BE2C (cell line): ENCODE data around the gene IGSF21.

Experiments
- DNase-seq: peaks from one replicate; pipeline ENCODE4 v3.0.0-alpha.2; 2020
- H3K27me3 ChIP-seq: fragments of 250-450 bp; sonication (Bioruptor Pico); 2 replicates; pipeline ENCODE4 v1.5.1; 2020; ENCODE audit warnings: mild to moderate bottlenecking
- H3K36me3 ChIP-seq: fragments of 250-450 bp; sonication (Bioruptor Pico); 2 replicates; pipeline ENCODE4 v1.5.1; 2020; ENCODE audit warnings: mild to moderate bottlenecking
- H3K4me1 ChIP-seq: fragments of 250-450 bp; sonication (Bioruptor Pico); 2 replicates; pipeline ENCODE4 v1.5.1; 2020
- H3K4me3 ChIP-seq: 2 replicates; pipeline ENCODE4 v1.5.1; 2011; ENCODE audit warnings: low read depth, low read length
- H3K9me3 ChIP-seq: fragments of 250-450 bp; sonication (Bioruptor Pico); 2 replicates; pipeline ENCODE4 v1.5.1; 2020
- TF ChIP-seq, protein P1 (sequence below): IDR thresholded peaks from 2 replicates; pipeline ENCODE4 v1.5.1; 2012; ENCODE audit warnings: mild to moderate bottlenecking, low read depth, low read length

The IGSF21 gene

DNA sequence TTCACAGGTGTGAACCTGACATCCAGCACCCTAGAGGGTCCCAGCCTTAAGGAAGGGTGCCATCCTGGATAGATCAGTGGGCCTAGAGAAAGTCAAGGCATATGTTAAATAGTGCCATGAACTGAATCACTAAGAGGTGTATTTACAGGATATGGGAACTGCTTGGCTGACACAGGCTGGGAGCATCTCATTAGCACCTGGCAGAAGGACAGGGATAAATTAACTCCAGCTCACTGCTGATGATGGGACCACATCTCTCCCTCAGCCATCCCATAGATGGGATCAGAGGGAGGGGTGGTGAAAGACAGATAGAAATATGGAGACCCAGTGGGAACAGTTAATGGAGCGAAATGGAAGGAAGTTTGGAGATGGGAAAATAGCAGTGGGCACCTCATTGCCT, 122.0 kb downstream of the IGSF21 start:
- H3K4me1 ChIP-seq: 0 out of 2 replicates have a peak, but pooled peaks cover 3% of the 10 kb centered on the region
- no peaks in the 10 kb centered on the region for H3K36me3 ChIP-seq
- H3K9me3 ChIP-seq: no peaks in the 10 kb centered on the region
- TF ChIP-seq, protein P1, sequence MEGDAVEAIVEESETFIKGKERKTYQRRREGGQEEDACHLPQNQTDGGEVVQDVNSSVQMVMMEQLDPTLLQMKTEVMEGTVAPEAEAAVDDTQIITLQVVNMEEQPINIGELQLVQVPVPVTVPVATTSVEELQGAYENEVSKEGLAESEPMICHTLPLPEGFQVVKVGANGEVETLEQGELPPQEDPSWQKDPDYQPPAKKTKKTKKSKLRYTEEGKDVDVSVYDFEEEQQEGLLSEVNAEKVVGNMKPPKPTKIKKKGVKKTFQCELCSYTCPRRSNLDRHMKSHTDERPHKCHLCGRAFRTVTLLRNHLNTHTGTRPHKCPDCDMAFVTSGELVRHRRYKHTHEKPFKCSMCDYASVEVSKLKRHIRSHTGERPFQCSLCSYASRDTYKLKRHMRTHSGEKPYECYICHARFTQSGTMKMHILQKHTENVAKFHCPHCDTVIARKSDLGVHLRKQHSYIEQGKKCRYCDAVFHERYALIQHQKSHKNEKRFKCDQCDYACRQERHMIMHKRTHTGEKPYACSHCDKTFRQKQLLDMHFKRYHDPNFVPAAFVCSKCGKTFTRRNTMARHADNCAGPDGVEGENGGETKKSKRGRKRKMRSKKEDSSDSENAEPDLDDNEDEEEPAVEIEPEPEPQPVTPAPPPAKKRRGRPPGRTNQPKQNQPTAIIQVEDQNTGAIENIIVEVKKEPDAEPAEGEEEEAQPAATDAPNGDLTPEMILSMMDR: no peak
- DNase-seq: no peak
- H3K27me3 ChIP-seq: no peaks in the 10 kb centered on the region
- H3K4me3 ChIP-seq: no peak overlapping the region

DNA sequence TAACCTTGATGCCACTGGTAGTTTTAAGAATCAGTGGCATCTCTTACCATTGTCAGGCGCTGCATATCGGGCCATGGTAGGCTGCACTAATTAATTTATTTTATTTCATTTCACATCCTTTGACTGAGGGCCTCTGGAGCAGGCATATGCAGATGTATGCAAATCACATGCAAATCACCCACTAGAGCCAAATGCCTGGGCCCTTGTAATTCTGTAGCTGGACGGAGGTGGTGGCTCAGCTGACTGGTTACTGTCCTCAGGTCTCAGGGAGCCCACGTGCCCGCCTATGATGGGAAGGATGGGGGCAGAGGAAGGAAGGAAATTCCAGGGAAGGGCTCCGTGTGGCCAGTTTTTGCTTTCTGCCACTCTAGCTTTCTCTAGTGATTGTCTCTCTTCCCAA, 122.7 kb downstream of the IGSF21 start:
- Histone ChIP-seq H3K4me1 (peaks cover 4% of the 10 kb centered on the region; the same call in 1 of the 2 replicates), H3K36me3 (no peaks in the 10 kb centered on the region), H3K27me3 (no peaks in the 10 kb centered on the region), H3K4me3 (no peak overlapping the region), H3K9me3 (no peaks in the 10 kb centered on the region)
- TF ChIP-seq, protein P1: no peak
- no peak for DNase-seq

DNA sequence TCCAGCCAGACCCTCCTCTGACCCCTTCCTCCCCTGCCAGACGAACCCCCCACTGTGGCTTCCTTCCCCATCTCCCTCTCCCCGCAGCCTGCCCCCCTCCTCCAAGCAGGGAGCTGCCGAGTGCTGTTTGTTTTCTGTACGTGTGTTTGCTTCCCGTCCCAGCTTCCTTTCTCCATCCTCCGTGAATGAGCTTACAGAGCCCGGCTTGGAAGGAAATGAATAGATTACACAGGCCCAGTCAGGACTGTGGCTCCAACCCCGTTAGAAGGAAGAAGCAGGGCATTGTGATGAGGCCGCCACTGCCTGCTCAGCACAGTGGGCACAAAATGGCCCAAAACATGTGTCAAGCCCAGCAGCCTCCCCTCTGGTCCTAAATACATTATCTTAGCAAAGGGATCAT, 123.2 kb downstream of the IGSF21 start:
- Histone ChIP-seq H3K27me3 (no peaks in the 10 kb centered on the region), H3K4me3 (no peak overlapping the region), H3K4me1 (peaks cover 4% of the 10 kb centered on the region; the same call in 1 of the 2 replicates), H3K9me3 (no peaks in the 10 kb centered on the region), H3K36me3 (no peaks in the 10 kb centered on the region)
- TF ChIP-seq, protein P1: no peak
- no peak for DNase-seq

DNA sequence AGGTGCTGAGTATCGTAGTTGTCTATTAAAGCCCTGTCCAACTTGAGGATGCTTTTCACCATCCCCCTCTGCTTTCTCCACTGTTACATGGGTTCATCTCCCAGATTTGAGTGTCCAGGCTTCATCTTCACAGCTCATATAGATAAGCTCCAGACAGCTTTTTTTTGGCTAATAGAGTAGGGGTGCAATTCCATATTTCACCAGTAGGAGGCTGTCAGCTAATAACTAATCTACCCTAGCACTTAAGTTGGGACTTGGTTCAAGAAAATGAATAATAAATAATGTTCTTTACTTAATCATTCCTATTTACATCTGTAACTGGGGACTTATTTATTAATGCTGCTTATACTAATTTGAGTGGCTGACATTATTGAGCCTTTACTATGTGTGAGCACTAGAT, 124.5 kb downstream of the IGSF21 start:
- Histone ChIP-seq H3K27me3 (no peaks in the 10 kb centered on the region), H3K4me3 (no peak overlapping the region), H3K36me3 (no peaks in the 10 kb centered on the region), H3K4me1 (peaks cover 4% of the 10 kb centered on the region; the same call in 1 of the 2 replicates), H3K9me3 (no peaks in the 10 kb centered on the region)
- TF ChIP-seq, protein P1: peak; percentile 41
- DNase-seq: no peak

DNA sequence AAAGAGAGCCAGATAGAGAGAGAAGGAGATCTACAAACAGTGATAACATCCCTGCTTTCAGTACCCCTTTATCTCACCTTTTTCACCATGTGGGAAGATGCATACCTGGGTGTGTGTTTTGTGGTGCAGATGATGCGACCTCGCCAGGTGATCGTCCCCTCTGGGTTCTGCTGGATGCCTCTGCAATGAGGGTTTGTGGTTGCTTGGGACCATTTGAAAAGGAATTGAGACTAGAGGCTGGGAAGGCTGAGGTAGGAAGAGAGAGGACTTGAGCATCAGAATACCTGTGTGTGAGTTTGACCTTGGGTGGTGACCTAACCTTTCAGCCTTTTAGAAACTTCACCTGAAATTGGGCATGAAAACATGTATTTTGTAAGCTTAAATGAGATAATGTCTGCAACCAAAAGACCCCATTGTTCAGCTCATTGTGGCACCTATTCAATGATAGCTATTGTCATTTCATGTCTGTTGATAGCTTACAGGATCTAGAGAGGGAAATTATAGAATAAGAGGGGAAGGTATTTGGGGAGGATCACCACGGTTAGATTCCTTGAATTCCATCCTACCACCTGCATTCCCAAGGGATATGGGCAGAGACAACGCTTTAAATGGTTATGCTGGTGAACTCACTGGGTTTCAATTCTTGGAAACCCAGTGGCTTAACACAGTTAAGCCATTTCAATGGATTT, 125.7 kb downstream of the IGSF21 start:
- Histone ChIP-seq H3K9me3 (no peaks in the 10 kb centered on the region), H3K27me3 (no peaks in the 10 kb centered on the region), H3K36me3 (no peaks in the 10 kb centered on the region), H3K4me3 (no peak overlapping the region), H3K4me1 (peaks cover 4% of the 10 kb centered on the region; the same call in 1 of the 2 replicates)
- no peak for DNase-seq
- TF ChIP-seq, protein P1: no peak

DNA sequence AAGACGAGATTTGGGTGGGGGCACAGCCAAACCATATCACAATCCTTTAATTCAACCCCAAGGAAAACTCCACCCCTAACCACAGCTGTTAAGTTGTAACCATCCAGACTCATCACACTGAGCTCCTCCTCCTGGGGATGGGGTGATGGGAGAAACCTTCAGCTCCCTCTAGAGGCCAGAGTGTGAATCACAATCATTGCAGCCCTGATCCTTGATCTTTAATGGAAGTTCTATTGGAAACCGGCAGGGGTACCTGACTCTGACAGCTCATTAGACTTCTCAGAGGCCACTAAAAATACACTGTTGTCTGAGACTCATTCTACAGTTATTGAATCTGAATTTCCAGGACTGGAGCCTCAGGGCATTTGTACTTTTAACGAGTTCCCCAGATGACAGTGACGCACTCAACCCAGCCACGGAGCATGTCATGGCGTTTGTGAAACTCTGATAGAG, 127.2 kb downstream of the IGSF21 start:
- H3K27me3 ChIP-seq: no peaks in the 10 kb centered on the region
- no peaks in the 10 kb centered on the region for H3K9me3 ChIP-seq
- no peak overlapping the region; the same call in none of the 2 replicates for H3K4me3 ChIP-seq
- H3K4me1 ChIP-seq: peaks cover 4% of the 10 kb centered on the region
- H3K36me3 ChIP-seq: no peaks in the 10 kb centered on the region
- DNase-seq: peak; percentile 69
- TF ChIP-seq, protein P1: peak; percentile 91
